Liver (tissue), 9 donors: ENCODE data around the gene PLEKHA5. TPM values are rescaled to one million over a fixed set of nuclear protein-coding genes. Genes with fewer than 3 reads are reported as not detected.

Source experiments
- DNase-seq: peaks from one replicate; pipeline ENCODE4 v3.0.0-alpha.2; 2017; ENCODE audit warnings: low spot score
- H3K27ac ChIP-seq, 2 donors: one replicate each; pipeline ENCODE4 v1.7.0; 2013; ENCODE audit warnings: inconsistent platforms in 2 of 2, low read length in 2 of 2, control low read depth in 1 of 2, low read depth in 1 of 2, mild to moderate bottlenecking in 1 of 2
- H3K27me3 ChIP-seq, 4 donors: one replicate each; pipeline versions ENCODE4 v1.6.1 to v1.7.0; 2013; ENCODE audit warnings: low read length in 3 of 4, inconsistent platforms in 1 of 4, mild to moderate bottlenecking in 1 of 4, moderate library complexity in 1 of 4; ENCODE audit not compliant: control insufficient read depth in 4 of 4, insufficient read depth in 4 of 4
- H3K36me3 ChIP-seq, 4 donors: one replicate each; pipeline versions ENCODE4 v1.6.1 to v1.7.0; 2013; ENCODE audit warnings: low read length in 3 of 4, mild to moderate bottlenecking in 3 of 4, low read depth in 1 of 4, moderate library complexity in 1 of 4; ENCODE audit not compliant: control insufficient read depth in 4 of 4, insufficient read depth in 3 of 4
- H3K4me1 ChIP-seq, 4 donors: one replicate each; pipeline versions ENCODE4 v1.6.1 to v1.7.0; 2013; ENCODE audit warnings: low read length in 3 of 4, mild to moderate bottlenecking in 3 of 4, moderate library complexity in 1 of 4; ENCODE audit not compliant: control insufficient read depth in 4 of 4, insufficient read depth in 4 of 4
- H3K4me3 ChIP-seq, 3 donors: one replicate each; pipeline versions ENCODE4 v1.6.1 to v1.7.0; 2013; ENCODE audit warnings: low read length in 3 of 3, control low read depth in 1 of 3, low read depth in 1 of 3, mild to moderate bottlenecking in 1 of 3
- H3K9ac ChIP-seq, 2 donors: one replicate each; pipeline ENCODE4 v1.7.0; 2013; ENCODE audit warnings: low read length in 2 of 2, mild to moderate bottlenecking in 2 of 2, moderate library complexity in 2 of 2, control low read depth in 1 of 2, low read depth in 1 of 2
- H3K9me3 ChIP-seq, 4 donors: one replicate each; pipeline versions ENCODE4 v1.6.1 to v1.7.0; 2013; ENCODE audit warnings: low read length in 3 of 4; ENCODE audit not compliant: control insufficient read depth in 4 of 4
- CTCF ChIP-seq: fragments of 150-350 bp; IDR thresholded peaks from 2 replicates; pipeline ENCODE4 v1.5.1; 2017; ENCODE audit warnings: improper control_type of control experiment, low read depth, low read length; ENCODE audit not compliant: missing input control
- GABPA ChIP-seq, 2 donors: IDR thresholded peaks in 1 of 2; conservative IDR thresholded peaks in 1 of 2; 2 replicates each; pipeline ENCODE4 v1.6.1; 2016; ENCODE audit warnings: antibody characterized with exemption in 2 of 2, mild to moderate bottlenecking in 1 of 2, moderate library complexity in 1 of 2
- MAX ChIP-seq: IDR thresholded peaks from 2 replicates; pipeline ENCODE4 v1.6.1; 2016; ENCODE audit warnings: antibody characterized with exemption
- NR2F2 ChIP-seq: IDR thresholded peaks from 2 replicates; pipeline ENCODE4 v1.6.1; 2016; ENCODE audit warnings: antibody characterized with exemption
- RAD21 ChIP-seq, 2 donors: IDR thresholded peaks; 2 replicates each; pipeline ENCODE4 v1.6.1; 2016; ENCODE audit warnings: antibody characterized with exemption in 2 of 2, mild to moderate bottlenecking in 2 of 2
- SP1 ChIP-seq: IDR thresholded peaks from 2 replicates; pipeline ENCODE4 v1.6.1; 2018; ENCODE audit warnings: antibody characterized with exemption, mild to moderate bottlenecking
- TAF1 ChIP-seq: conservative IDR thresholded peaks from 2 replicates; pipeline ENCODE4 v1.6.1; 2016; ENCODE audit warnings: antibody characterized with exemption, mild to moderate bottlenecking
- YY1 ChIP-seq: IDR thresholded peaks from 2 replicates; pipeline ENCODE4 v1.6.1; 2016; ENCODE audit warnings: antibody characterized with exemption, mild to moderate bottlenecking
- whole genome bisulfite sequencing: extraction: QIAGEN DNeasy Blood & Tissue Kit; methylation state at CpG from one replicate; pipeline ENCODE4 v1.1.7; 2013; 5-methylcytosine and 5-hydroxymethylcytosine counted together
- polyA plus RNA-seq, 2 donors: library from polyadenylated mRNA; stranded (reverse) in 1 of 2; unstranded in 1 of 2; fragments of 200-250 nt in 1 of 2; fragments of >200 nt in 1 of 2; fragmentation: Nextera tagmentation in 1 of 2; extraction: Ambion mirVana in 1 of 2; gene quantifications; one replicate each; pipeline versions ENCODE4 v1.2.1 to v1.2.3, GENCODE V29; 2013 to 2015
- total RNA-seq, 2 donors: library from RNA; depleted of rRNA; stranded (reverse); fragments of >200 nt; gene quantifications; one replicate each; pipeline ENCODE4 v1.2.3, GENCODE V29; 2014
- TF ChIP-seq, protein P1 (sequence below): IDR thresholded peaks from 2 replicates; pipeline ENCODE4 v1.6.1; 2016; ENCODE audit warnings: antibody characterized with exemption, mild to moderate bottlenecking
- donor health status: healthy.
- donor health status: healthy.
- donor health status: healthy.
- donor health status: healthy.
- donor health status: healthy.

The PLEKHA5 gene
- total and polyA plus RNA-seq, 4 donors, result 4.6 to 25.5 (median 16.8) TPM

- peaks cover 0 to 14% (median 2%) of the 10 kb centered on the region in 4 donors for H3K4me1 ChIP-seq
- H3K36me3 ChIP-seq, result peaks cover 0 to 12% (median 4%) of the 10 kb centered on the region in 4 donors
- 96% methylated on average over 4 of the region's 4 CpGs for WGBS
- no peak overlapping the region for H3K27ac ChIP-seq
- no peaks in the 10 kb centered on the region for H3K27me3 ChIP-seq
- no peak overlapping the region for H3K9ac ChIP-seq
- TF ChIP-seq TAF1 (no peak), MAX (no peak), GABPA (IDR thresholded peaks at IDR 0.05 in 1 of 2, conservative IDR thresholded peaks at IDR 0.05 in 1 of 2) (no peak), NR2F2 (no peak), CTCF (no peak), YY1 (no peak)
- TF ChIP-seq, protein P1, sequence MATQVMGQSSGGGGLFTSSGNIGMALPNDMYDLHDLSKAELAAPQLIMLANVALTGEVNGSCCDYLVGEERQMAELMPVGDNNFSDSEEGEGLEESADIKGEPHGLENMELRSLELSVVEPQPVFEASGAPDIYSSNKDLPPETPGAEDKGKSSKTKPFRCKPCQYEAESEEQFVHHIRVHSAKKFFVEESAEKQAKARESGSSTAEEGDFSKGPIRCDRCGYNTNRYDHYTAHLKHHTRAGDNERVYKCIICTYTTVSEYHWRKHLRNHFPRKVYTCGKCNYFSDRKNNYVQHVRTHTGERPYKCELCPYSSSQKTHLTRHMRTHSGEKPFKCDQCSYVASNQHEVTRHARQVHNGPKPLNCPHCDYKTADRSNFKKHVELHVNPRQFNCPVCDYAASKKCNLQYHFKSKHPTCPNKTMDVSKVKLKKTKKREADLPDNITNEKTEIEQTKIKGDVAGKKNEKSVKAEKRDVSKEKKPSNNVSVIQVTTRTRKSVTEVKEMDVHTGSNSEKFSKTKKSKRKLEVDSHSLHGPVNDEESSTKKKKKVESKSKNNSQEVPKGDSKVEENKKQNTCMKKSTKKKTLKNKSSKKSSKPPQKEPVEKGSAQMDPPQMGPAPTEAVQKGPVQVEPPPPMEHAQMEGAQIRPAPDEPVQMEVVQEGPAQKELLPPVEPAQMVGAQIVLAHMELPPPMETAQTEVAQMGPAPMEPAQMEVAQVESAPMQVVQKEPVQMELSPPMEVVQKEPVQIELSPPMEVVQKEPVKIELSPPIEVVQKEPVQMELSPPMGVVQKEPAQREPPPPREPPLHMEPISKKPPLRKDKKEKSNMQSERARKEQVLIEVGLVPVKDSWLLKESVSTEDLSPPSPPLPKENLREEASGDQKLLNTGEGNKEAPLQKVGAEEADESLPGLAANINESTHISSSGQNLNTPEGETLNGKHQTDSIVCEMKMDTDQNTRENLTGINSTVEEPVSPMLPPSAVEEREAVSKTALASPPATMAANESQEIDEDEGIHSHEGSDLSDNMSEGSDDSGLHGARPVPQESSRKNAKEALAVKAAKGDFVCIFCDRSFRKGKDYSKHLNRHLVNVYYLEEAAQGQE, result no peak
- DNase-seq, result no peak
- no peaks in the 10 kb centered on the region for H3K9me3 ChIP-seq
- no peak overlapping the region for H3K4me3 ChIP-seq
These were observed 158.6 kb downstream of the PLEKHA5 start for GRCh38 chr12:19288161-19288560.

DNA sequence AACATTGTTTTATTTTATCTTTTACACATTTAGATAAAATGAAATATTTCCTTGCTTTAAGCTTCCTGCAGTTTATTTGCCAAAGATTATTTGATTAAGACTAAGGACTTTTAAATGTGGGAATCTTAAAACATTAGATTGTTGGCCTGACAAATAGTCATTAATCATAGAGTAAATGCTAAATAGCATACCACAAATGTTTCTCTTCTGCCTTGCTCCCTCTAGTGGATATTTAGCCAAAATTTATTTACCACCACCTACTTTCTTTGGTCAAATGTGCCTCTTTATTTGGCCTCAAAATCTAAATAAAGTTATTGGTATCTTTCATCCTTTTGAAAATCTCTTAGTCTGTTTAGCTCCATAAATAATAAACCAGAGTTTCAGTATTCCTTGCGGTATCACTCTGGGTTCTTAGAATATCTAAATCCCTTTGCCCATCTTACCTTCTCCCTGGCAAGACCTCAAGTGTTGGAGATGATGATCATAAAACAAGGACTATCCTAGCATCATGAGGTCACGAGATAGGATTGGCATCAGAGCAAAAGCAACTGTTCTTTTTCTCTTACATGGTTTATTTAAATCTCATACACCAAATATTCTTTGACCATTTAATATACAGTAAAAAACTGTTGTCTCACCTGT, 159.2 kb downstream of the PLEKHA5 start:
- no peaks in the 10 kb centered on the region for H3K27me3 ChIP-seq
- WGBS, result 71% methylated on average over 2 of the region's 2 CpGs
- no peak overlapping the region for H3K4me3 ChIP-seq
- no peak overlapping the region for H3K27ac ChIP-seq
- H3K9ac ChIP-seq, result no peak overlapping the region
- DNase-seq, result no peak
- H3K9me3 ChIP-seq, result no peaks in the 10 kb centered on the region
- peaks cover 0 to 7% (median 2%) of the 10 kb centered on the region in 4 donors for H3K36me3 ChIP-seq
- TF ChIP-seq CTCF, result peak; percentile 58
- TF ChIP-seq SP1, result no peak
- TF ChIP-seq GABPA (IDR thresholded peaks at IDR 0.05 in 1 of 2, conservative IDR thresholded peaks at IDR 0.05 in 1 of 2), result no peak
- TF ChIP-seq RAD21 (IDR thresholded peaks at IDR 0.05), result peak; percentile 83 to 84
- peaks cover 0 to 14% (median 2%) of the 10 kb centered on the region in 4 donors for H3K4me1 ChIP-seq
